ENCODE results near the gene BBS12.

DNA sequence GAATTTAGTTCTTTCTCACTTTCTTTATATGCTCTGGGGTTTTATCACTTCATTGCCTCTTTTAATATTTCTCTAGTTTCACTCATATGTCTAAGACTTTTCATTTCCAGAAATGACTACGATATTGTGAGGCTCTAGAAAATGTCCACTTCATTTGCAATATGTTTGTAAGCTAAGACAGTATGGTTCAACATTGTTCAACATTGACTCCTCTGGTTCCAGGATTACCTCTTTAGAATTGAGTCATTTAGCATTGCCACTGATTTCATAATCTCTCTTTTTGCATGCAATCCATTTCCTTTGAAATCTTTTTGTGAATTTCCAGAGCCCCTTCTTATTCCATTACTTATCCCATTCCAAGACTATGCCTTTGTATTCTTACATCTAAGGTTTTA, 32.3 kb downstream of the BBS12 start:
- TF ChIP-seq, protein P1, sequence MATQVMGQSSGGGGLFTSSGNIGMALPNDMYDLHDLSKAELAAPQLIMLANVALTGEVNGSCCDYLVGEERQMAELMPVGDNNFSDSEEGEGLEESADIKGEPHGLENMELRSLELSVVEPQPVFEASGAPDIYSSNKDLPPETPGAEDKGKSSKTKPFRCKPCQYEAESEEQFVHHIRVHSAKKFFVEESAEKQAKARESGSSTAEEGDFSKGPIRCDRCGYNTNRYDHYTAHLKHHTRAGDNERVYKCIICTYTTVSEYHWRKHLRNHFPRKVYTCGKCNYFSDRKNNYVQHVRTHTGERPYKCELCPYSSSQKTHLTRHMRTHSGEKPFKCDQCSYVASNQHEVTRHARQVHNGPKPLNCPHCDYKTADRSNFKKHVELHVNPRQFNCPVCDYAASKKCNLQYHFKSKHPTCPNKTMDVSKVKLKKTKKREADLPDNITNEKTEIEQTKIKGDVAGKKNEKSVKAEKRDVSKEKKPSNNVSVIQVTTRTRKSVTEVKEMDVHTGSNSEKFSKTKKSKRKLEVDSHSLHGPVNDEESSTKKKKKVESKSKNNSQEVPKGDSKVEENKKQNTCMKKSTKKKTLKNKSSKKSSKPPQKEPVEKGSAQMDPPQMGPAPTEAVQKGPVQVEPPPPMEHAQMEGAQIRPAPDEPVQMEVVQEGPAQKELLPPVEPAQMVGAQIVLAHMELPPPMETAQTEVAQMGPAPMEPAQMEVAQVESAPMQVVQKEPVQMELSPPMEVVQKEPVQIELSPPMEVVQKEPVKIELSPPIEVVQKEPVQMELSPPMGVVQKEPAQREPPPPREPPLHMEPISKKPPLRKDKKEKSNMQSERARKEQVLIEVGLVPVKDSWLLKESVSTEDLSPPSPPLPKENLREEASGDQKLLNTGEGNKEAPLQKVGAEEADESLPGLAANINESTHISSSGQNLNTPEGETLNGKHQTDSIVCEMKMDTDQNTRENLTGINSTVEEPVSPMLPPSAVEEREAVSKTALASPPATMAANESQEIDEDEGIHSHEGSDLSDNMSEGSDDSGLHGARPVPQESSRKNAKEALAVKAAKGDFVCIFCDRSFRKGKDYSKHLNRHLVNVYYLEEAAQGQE (IDR thresholded peaks at IDR 0.05; ENCODE audit: unreplicated experiment), result no peak
- TF ChIP-seq EZH2 (IDR thresholded peaks at IDR 0.05; ENCODE audit: low read depth, unreplicated experiment) (no peak), STAT1 (IDR thresholded peaks at IDR 0.05; ENCODE audit: unreplicated experiment) (no peak), EZH2phosphoT487 (IDR thresholded peaks at IDR 0.05; ENCODE audit: unreplicated experiment) (no peak)
